Sigmoid colon (tissue), 4 donors: ENCODE results near the gene GOLGA8J.

Experiments
- EP300 ChIP-seq, 4 donors: sonication (generic); formaldehyde crosslinking; IDR thresholded peaks; one replicate each; pipeline ENCODE4 v1.6.1; 2017; ENCODE audit warnings: antibody characterized with exemption in 4 of 4
- POLR2A ChIP-seq, 2 donors: fragments of 450-650 bp; IDR thresholded peaks; one replicate each; pipeline ENCODE4 v1.6.1; 2016; ENCODE audit warnings: antibody characterized with exemption in 2 of 2, mild to moderate bottlenecking in 2 of 2, moderate library complexity in 2 of 2
- TF ChIP-seq, protein P1 (sequence below), 4 experiments: fragments of 450-650 bp in 3 of 4; fragments of 200-600 bp in 1 of 4; IDR thresholded peaks; one replicate each; pipeline ENCODE4 v1.5.1; 2016 to 2019; ENCODE audit warnings: antibody characterized with exemption in 4 of 4, mild to moderate bottlenecking in 3 of 4, moderate library complexity in 2 of 4

DNA sequence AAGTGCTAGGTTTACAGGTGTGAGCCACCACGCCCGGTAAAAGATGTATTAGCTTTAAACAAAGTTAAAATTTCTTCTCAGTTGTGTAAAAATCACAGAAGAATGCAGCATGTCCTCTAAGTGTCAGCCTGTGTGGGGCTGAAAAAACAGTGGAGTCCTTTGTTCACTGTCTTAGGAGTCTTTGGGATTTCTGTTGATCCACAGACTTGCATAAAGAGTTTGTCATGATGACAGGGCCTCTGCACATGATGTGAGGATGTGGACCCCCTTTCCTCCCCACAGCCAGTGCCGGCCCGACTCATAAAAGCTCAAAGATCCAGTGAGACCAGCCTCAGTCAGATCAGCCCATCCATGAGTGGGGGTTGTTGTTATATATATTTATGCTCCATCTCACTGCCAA, 49.0 kb upstream of the GOLGA8J start:
- TF ChIP-seq, protein P1, sequence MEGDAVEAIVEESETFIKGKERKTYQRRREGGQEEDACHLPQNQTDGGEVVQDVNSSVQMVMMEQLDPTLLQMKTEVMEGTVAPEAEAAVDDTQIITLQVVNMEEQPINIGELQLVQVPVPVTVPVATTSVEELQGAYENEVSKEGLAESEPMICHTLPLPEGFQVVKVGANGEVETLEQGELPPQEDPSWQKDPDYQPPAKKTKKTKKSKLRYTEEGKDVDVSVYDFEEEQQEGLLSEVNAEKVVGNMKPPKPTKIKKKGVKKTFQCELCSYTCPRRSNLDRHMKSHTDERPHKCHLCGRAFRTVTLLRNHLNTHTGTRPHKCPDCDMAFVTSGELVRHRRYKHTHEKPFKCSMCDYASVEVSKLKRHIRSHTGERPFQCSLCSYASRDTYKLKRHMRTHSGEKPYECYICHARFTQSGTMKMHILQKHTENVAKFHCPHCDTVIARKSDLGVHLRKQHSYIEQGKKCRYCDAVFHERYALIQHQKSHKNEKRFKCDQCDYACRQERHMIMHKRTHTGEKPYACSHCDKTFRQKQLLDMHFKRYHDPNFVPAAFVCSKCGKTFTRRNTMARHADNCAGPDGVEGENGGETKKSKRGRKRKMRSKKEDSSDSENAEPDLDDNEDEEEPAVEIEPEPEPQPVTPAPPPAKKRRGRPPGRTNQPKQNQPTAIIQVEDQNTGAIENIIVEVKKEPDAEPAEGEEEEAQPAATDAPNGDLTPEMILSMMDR (IDR thresholded peaks at IDR 0.05) = no peak
- TF ChIP-seq POLR2A (IDR thresholded peaks at IDR 0.05) (no peak), EP300 (IDR thresholded peaks at IDR 0.05) (no peak)
